ENCODE data around the gene SAMD14. TPM values are rescaled to one million over a fixed set of nuclear protein-coding genes. Genes with fewer than 3 reads are reported as not detected.
A peak's percentile ranks its signal among the peaks of the same experiment; 100 is the strongest.

Gene SAMD14
- total RNA-seq, 1 donor from 2014 or later, result 8.7 TPM

DNA sequence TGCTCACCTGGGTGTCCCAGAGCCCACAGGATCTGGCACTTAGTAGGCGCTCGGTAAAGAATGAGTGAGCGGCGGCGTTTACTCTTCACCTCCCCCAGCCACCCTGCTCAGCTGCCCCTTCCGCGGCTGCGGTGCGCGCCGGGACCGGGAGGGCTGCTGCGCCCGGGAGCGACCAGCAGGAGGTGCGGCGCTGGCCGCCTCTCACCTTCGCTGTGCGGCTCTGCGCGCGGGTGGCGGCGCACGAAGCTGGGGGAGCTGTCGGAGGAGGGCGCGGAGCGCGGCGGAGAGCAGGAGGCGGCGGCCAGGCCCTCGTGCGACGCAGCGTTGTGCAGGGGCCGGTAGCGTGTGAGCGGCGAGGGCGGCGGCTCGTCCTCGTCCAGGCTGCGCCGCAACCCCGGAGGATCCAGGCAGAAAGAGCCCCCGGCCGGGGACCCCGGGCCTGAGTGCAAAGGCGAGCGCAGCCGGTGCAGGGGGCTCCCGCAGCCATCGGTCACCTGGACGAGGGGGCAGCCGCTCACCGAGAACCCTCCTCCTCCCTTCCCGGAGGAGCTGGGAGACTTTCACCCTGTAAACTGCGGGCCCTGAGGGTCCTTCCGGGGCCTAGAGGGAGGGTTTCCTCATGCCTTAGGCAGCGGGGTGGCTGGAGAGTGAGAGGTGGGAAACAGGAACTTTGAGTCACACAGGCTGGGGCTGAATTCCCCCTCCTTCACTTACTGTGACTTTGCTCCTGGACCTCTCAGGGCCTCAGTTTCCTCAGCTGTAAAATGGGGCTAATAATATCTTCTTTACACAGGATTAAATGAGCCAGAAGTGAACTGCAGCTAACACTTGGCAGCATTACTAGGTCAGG is 12.5 kb downstream of the SAMD14 start:
- H3K4me1 ChIP-seq, result peaks cover 22% of the 10 kb centered on the region
- peak; percentile 63 for TF ChIP-seq EZH2 (IDR thresholded peaks at IDR 0.05)
- TF ChIP-seq, protein P1, sequence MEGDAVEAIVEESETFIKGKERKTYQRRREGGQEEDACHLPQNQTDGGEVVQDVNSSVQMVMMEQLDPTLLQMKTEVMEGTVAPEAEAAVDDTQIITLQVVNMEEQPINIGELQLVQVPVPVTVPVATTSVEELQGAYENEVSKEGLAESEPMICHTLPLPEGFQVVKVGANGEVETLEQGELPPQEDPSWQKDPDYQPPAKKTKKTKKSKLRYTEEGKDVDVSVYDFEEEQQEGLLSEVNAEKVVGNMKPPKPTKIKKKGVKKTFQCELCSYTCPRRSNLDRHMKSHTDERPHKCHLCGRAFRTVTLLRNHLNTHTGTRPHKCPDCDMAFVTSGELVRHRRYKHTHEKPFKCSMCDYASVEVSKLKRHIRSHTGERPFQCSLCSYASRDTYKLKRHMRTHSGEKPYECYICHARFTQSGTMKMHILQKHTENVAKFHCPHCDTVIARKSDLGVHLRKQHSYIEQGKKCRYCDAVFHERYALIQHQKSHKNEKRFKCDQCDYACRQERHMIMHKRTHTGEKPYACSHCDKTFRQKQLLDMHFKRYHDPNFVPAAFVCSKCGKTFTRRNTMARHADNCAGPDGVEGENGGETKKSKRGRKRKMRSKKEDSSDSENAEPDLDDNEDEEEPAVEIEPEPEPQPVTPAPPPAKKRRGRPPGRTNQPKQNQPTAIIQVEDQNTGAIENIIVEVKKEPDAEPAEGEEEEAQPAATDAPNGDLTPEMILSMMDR (IDR thresholded peaks at IDR 0.05), result peak; percentile 66
- no peak for TF ChIP-seq EZH2phosphoT487 (IDR thresholded peaks at IDR 0.05)
- peak overlapping the region; percentile 66 for H2AFZ ChIP-seq (replicated peaks)
- Mint-ChIP-seq H3K36me3 (peaks cover 15% of the 10 kb centered on the region), H3K27me3 (ENCODE audit: insufficient read depth, low read depth) (peaks cover 16% of the 10 kb centered on the region), H3K9me3 (no peaks in the 10 kb centered on the region), H3K4me1 (peaks cover 33% of the 10 kb centered on the region), H3K4me3 (no peak overlapping the region), H3K27ac (no peak overlapping the region)
- H3K4me3 ChIP-seq, result no peak overlapping the region
- peak overlapping the region; percentile 66 for H3K4me2 ChIP-seq
- H4K20me1 ChIP-seq (ENCODE audit: low read depth), result peaks cover 5% of the 10 kb centered on the region
- H3K27ac ChIP-seq, result no peak overlapping the region
- peaks cover 43% of the 10 kb centered on the region for H3F3A ChIP-seq (ENCODE audit: low read depth)
- no peak overlapping the region for H3K9ac ChIP-seq
- peak; percentile 92 for DNase-seq (ENCODE audit: low spot score)
- no peaks in the 10 kb centered on the region for H3K36me3 ChIP-seq
- no peaks in the 10 kb centered on the region for H3K79me2 ChIP-seq (ENCODE audit: low read depth)
- H3K27me3 ChIP-seq, result peaks cover 29% of the 10 kb centered on the region
- H3K9me3 ChIP-seq (ENCODE audit: low read depth), result no peaks in the 10 kb centered on the region

DNA sequence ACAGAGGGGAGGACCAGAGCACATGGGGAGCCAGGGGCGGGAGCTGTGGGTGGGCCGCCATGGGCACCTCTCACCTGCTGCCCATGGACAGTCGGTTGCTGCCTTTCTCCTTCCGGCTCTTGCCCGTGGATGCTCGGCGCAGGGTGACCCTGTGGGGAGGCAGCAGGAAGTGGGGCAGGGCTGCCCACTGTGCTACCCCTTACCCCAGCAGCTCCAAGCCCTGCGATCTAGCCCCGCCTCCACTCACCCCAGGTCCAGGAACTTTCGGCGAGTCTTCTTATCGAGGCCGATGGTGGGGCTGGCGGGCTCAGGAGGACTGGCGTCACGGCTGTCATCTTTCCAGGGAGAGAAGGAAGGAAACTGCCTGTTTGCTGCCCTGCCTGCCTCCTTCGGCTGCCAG is 14.2 kb downstream of the SAMD14 start:
- no peak for TF ChIP-seq EZH2 (IDR thresholded peaks at IDR 0.05)
- TF ChIP-seq EZH2phosphoT487 (IDR thresholded peaks at IDR 0.05), result no peak
- Mint-ChIP-seq H3K4me3 (no peak overlapping the region), H3K27me3 (ENCODE audit: insufficient read depth, low read depth) (peaks cover 16% of the 10 kb centered on the region), H3K36me3 (peaks cover 9% of the 10 kb centered on the region), H3K4me1 (peaks cover 36% of the 10 kb centered on the region), H3K9me3 (no peaks in the 10 kb centered on the region), H3K27ac (no peak overlapping the region)
- H3K9ac ChIP-seq, result no peak overlapping the region
- H2AFZ ChIP-seq (replicated peaks), result no peak overlapping the region
- H3K27me3 ChIP-seq, result peaks cover 29% of the 10 kb centered on the region
- peaks cover 4% of the 10 kb centered on the region for H4K20me1 ChIP-seq (ENCODE audit: low read depth)
- H3K4me1 ChIP-seq, result peaks cover 28% of the 10 kb centered on the region
- no peaks in the 10 kb centered on the region for H3K79me2 ChIP-seq (ENCODE audit: low read depth)
- H3K27ac ChIP-seq, result no peak overlapping the region
- H3K4me2 ChIP-seq, result no peak overlapping the region
- H3K9me3 ChIP-seq (ENCODE audit: low read depth), result no peaks in the 10 kb centered on the region
- H3F3A ChIP-seq (ENCODE audit: low read depth), result peaks cover 43% of the 10 kb centered on the region
- H3K4me3 ChIP-seq, result no peak overlapping the region
- H3K36me3 ChIP-seq, result no peaks in the 10 kb centered on the region
- no peak for DNase-seq (ENCODE audit: low spot score)

DNA sequence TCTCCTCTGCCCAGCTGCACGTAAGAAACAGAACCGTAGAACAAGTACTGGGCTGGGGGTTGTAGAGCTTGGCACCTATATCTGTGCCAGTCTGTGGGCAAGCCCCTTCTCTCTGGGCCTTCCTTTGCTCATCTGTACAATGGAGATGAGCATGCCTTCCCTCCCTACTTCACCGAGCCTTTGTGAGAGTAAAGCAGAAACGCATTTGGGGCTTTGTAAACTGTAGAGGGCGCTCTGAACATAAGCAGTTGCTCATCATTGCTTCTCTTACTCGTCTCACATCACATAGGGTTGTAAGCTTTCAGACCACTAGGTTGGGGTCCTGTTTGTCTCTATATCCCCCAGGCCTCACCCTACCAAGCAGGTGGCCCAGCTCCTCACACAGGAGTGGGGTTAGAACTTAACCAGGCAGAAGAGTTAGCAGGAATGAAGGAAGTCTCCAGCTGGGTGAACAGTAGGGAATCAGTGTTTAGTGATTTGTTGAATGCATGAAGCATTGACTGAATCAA is 15.1 kb downstream of the SAMD14 start:
- peaks cover 9% of the 10 kb centered on the region for H3K36me3 Mint-ChIP-seq
- peak; percentile 85 for DNase-seq (ENCODE audit: low spot score)
- H3K4me1 Mint-ChIP-seq, result peaks cover 38% of the 10 kb centered on the region
- H3K4me3 ChIP-seq, result no peak overlapping the region
- peaks cover 27% of the 10 kb centered on the region for H3K27me3 ChIP-seq
- H3K9me3 Mint-ChIP-seq, result no peaks in the 10 kb centered on the region
- no peak overlapping the region for H3K4me2 ChIP-seq
- no peaks in the 10 kb centered on the region for H3K9me3 ChIP-seq (ENCODE audit: low read depth)
- no peak overlapping the region for H2AFZ ChIP-seq (replicated peaks)
- no peak overlapping the region for H3K27ac ChIP-seq
- H3K4me3 Mint-ChIP-seq, result peak overlapping the region; percentile 5
- peaks cover 16% of the 10 kb centered on the region for H3K27me3 Mint-ChIP-seq (ENCODE audit: insufficient read depth, low read depth)
- H3K36me3 ChIP-seq, result no peaks in the 10 kb centered on the region
- H4K20me1 ChIP-seq (ENCODE audit: low read depth), result peaks cover 4% of the 10 kb centered on the region
- peaks cover 43% of the 10 kb centered on the region for H3F3A ChIP-seq (ENCODE audit: low read depth)
- no peak overlapping the region for H3K9ac ChIP-seq
- no peaks in the 10 kb centered on the region for H3K79me2 ChIP-seq (ENCODE audit: low read depth)
- TF ChIP-seq EZH2 (IDR thresholded peaks at IDR 0.05) (no peak), EZH2phosphoT487 (IDR thresholded peaks at IDR 0.05) (no peak)
- TF ChIP-seq, protein P1 (IDR thresholded peaks at IDR 0.05), result peak; percentile 76
- peak overlapping the region; percentile 9 for H3K27ac Mint-ChIP-seq
- peaks cover 28% of the 10 kb centered on the region for H3K4me1 ChIP-seq

DNA sequence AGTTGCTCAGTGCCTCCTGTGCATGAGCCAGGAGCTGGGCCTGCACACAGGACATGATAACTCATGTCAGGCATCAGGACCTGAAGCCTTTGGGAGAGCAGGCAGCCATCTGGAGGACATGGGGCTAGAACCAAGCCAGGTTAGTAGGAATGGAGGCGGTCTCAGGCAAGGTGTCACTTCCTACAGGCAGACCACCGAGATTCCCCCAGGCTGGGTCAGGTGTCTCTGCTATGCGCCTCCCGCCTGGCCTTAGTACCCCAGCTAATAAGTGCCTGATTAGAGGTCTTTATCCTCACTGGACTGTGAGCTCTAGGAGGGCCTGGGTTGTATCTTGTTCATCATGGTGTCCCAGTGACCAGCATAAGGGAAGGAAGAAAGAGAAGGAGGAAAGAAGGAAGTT is 15.6 kb downstream of the SAMD14 start:
- TF ChIP-seq EZH2 (IDR thresholded peaks at IDR 0.05) (no peak), EZH2phosphoT487 (IDR thresholded peaks at IDR 0.05) (no peak)
- TF ChIP-seq, protein P1 (IDR thresholded peaks at IDR 0.05), result no peak
- no peak for DNase-seq (ENCODE audit: low spot score)

More for the DNA sequence above, 15.6 kb downstream of the SAMD14 start:
- peaks cover 28% of the 10 kb centered on the region for H3K4me1 ChIP-seq
- H3K9me3 ChIP-seq (ENCODE audit: low read depth), result no peaks in the 10 kb centered on the region
- Mint-ChIP-seq H3K9me3 (no peaks in the 10 kb centered on the region), H3K4me1 (peaks cover 38% of the 10 kb centered on the region), H3K36me3 (peaks cover 7% of the 10 kb centered on the region), H3K4me3 (no peak overlapping the region), H3K27me3 (ENCODE audit: insufficient read depth, low read depth) (peaks cover 16% of the 10 kb centered on the region), H3K27ac (no peak overlapping the region)
- no peak overlapping the region for H3K27ac ChIP-seq
- peaks cover 43% of the 10 kb centered on the region for H3F3A ChIP-seq (ENCODE audit: low read depth)
- H3K36me3 ChIP-seq, result no peaks in the 10 kb centered on the region
- H3K4me3 ChIP-seq, result no peak overlapping the region
- no peaks in the 10 kb centered on the region for H3K79me2 ChIP-seq (ENCODE audit: low read depth)
- no peak overlapping the region for H3K9ac ChIP-seq
- no peak overlapping the region for H2AFZ ChIP-seq (replicated peaks)
- H3K4me2 ChIP-seq, result no peak overlapping the region
- H3K27me3 ChIP-seq, result peaks cover 22% of the 10 kb centered on the region
- peaks cover 4% of the 10 kb centered on the region for H4K20me1 ChIP-seq (ENCODE audit: low read depth)
